Panc1 (cell line): ENCODE data around the gene MAP2K7.

Source experiments
- POLR2AphosphoS5 ChIP-seq: IDR thresholded peaks from 2 replicates; pipeline ENCODE4 v1.6.1; 2012; ENCODE audit warnings: mild to moderate bottlenecking, low read depth, low read length, moderate library complexity
- TF ChIP-seq, protein P1 (sequence below): fragments of 450-650 bp; IDR thresholded peaks from 2 replicates; pipeline ENCODE4 v1.5.1; 2017; ENCODE audit warnings: mild to moderate bottlenecking
- TF ChIP-seq, protein P2 (sequence below), 2 experiments: IDR thresholded peaks; 2 replicates each; pipeline ENCODE4 v1.6.1; 2011 to 2012; ENCODE audit warnings: low read depth in 2 of 2, control low read depth in 1 of 2, low read length in 1 of 2, mild to moderate bottlenecking in 1 of 2, moderate library complexity in 1 of 2; ENCODE audit not compliant: insufficient read depth in 1 of 2

- TF ChIP-seq, protein P1, sequence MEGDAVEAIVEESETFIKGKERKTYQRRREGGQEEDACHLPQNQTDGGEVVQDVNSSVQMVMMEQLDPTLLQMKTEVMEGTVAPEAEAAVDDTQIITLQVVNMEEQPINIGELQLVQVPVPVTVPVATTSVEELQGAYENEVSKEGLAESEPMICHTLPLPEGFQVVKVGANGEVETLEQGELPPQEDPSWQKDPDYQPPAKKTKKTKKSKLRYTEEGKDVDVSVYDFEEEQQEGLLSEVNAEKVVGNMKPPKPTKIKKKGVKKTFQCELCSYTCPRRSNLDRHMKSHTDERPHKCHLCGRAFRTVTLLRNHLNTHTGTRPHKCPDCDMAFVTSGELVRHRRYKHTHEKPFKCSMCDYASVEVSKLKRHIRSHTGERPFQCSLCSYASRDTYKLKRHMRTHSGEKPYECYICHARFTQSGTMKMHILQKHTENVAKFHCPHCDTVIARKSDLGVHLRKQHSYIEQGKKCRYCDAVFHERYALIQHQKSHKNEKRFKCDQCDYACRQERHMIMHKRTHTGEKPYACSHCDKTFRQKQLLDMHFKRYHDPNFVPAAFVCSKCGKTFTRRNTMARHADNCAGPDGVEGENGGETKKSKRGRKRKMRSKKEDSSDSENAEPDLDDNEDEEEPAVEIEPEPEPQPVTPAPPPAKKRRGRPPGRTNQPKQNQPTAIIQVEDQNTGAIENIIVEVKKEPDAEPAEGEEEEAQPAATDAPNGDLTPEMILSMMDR = peak; percentile 90
- TF ChIP-seq POLR2AphosphoS5 = peak; percentile 95
- TF ChIP-seq, protein P2, sequence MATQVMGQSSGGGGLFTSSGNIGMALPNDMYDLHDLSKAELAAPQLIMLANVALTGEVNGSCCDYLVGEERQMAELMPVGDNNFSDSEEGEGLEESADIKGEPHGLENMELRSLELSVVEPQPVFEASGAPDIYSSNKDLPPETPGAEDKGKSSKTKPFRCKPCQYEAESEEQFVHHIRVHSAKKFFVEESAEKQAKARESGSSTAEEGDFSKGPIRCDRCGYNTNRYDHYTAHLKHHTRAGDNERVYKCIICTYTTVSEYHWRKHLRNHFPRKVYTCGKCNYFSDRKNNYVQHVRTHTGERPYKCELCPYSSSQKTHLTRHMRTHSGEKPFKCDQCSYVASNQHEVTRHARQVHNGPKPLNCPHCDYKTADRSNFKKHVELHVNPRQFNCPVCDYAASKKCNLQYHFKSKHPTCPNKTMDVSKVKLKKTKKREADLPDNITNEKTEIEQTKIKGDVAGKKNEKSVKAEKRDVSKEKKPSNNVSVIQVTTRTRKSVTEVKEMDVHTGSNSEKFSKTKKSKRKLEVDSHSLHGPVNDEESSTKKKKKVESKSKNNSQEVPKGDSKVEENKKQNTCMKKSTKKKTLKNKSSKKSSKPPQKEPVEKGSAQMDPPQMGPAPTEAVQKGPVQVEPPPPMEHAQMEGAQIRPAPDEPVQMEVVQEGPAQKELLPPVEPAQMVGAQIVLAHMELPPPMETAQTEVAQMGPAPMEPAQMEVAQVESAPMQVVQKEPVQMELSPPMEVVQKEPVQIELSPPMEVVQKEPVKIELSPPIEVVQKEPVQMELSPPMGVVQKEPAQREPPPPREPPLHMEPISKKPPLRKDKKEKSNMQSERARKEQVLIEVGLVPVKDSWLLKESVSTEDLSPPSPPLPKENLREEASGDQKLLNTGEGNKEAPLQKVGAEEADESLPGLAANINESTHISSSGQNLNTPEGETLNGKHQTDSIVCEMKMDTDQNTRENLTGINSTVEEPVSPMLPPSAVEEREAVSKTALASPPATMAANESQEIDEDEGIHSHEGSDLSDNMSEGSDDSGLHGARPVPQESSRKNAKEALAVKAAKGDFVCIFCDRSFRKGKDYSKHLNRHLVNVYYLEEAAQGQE (IDR thresholded peaks at IDR 0.05; ENCODE audit: insufficient read depth in 1 of 2, low read depth in 2 of 2, low read length in 1 of 2) = peak in 1 of 2 experiments; percentile 76; a peak in 2 of 4 replicates
Observed at GRCh38 chr19:7903244-7904073, at the start of gene MAP2K7.
